Skeletal muscle satellite cell (primary cell): ENCODE data around the gene NSD2. TPM values are rescaled to one million over a fixed set of nuclear protein-coding genes. Genes with fewer than 3 reads are reported as not detected.

Source experiments
- H3K27me3 ChIP-seq: 2 replicates; pipeline ENCODE4 v1.7.0; 2013; ENCODE audit warnings: low read length; ENCODE audit not compliant: control insufficient read depth, insufficient read depth
- H3K36me3 ChIP-seq: 2 replicates; pipeline ENCODE4 v1.7.0; 2013; ENCODE audit warnings: mild to moderate bottlenecking, control low read depth, low read length; ENCODE audit not compliant: insufficient read depth
- H3K4me1 ChIP-seq: 2 replicates; pipeline ENCODE4 v1.7.0; 2013; ENCODE audit warnings: low read length; ENCODE audit not compliant: control insufficient read depth, insufficient read depth
- H3K4me2 ChIP-seq: 2 replicates; pipeline ENCODE4 v1.7.0; 2013; ENCODE audit warnings: mild to moderate bottlenecking, low read length
- H3K4me3 ChIP-seq: 2 replicates; pipeline ENCODE4 v1.7.0; 2013; ENCODE audit warnings: low read length
- H3K9ac ChIP-seq: 2 replicates; pipeline ENCODE4 v1.7.0; 2013; ENCODE audit warnings: mild to moderate bottlenecking, low read depth, low read length, moderate library complexity
- H3K9me3 ChIP-seq: replicated peaks from 2 replicates; pipeline ENCODE4 v1.7.0; 2013; ENCODE audit warnings: mild to moderate bottlenecking, control low read depth, low read length
- total RNA-seq: library from RNA; depleted of rRNA; stranded (reverse); fragments of >200 nt; gene quantifications from 2 replicates; pipeline ENCODE4 v1.2.3, GENCODE V29; 2012; rRNA removed

NSD2 gene
- total RNA-seq: 40.8 and 50.7 TPM in 2 replicates

DNA sequence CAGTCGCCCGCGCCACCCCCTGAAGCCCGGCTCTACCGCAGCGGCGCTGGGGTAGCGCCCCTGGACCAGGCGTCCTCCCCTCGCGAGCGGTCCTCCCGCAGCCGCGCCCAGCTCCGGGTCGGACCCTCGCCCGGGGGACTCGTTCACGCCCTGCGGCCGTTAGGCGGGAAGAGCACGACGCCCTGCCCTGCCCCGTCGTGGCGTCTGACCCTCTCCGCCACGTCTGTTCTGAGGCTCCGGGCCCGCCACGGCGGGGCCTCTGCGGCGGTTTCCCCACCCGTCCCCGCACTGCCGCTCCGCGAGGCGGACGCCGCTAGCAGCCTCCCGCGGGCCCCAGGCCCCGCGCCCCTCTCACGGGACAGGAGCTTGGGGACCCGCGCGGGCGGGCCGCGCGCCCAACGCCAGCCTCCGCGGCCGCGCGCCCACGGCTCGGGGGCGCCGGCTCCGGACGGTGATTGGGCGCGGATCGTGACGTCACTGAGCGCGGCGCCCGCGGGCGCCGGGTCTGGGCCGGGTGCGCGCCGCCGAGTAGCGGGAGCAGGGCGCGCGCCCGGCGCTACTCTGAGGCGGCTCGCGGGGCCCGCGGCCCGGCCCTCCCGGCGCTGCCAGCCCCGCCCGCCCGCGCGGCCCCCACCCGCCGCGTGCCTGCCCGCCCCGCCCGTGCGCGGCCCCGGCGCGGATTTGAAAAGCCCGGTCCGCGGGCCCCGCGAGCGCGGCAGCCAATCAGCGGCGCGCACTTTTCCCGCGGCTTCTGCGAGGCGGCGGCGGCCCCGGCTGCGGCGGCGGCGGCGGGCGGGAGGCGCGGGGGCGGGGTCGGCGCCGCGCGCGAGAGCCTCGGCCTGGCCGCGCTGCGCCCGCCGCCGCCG is at the start of gene NSD2:
NSD2 (plus strand) TSS at position 816 of the 866 bp plus-strand sequence. CDS start 29,262 bp downstream, outside the sequence.
- Histone ChIP-seq H3K9ac (peak within 1 kb of the TSS; percentile 94), H3K4me1 (peaks cover 27% of the 10 kb centered on the region)

DNA sequence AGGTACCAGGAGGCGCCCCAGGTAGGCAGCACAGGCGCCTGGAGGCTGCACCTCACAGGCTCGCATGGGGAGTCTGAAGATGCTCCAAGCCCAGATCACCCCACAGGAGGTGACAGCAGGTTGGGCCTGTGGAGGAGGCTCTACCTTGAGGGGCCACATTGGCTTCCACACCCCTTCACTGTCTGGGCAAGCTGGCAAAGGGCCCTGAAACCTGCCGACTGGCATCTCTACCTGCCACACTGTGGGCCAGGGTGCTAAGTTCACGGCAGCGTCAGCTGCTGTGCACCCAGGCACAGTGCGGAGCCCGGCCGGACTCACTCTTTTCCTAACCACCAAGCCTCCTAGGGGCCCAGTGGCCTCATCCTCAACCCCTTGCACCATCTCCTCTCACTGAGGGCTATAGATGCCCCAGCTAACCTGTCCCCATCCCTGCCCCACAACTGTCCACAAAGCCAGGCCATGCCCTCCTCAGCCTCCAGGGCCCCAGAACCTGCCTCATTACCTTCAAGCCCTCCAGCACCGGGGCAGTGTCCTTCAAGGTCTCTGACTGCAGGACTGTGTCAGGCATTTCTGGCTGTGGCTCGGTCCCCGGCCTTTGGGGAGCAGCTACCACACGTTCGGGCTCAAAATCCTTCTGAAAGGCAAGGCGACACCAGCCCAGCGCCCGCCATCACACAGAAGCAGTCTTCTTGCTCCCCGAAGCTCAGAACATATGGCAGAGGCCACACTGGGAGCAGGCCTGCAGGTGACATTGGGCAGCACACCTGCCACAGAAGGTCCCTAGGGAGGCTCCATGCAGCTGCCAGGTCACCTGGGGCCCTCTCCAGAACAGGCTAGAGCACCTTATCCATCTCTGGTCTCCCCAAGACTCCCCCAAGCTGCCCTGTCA is 49.3 kb upstream of the NSD2 start:
- Histone ChIP-seq H3K36me3 (peaks cover 60% of the 10 kb centered on the region), H3K9ac (no peak overlapping the region), H3K27me3 (no peaks in the 10 kb centered on the region), H3K4me3 (no peak overlapping the region), H3K4me2 (no peak overlapping the region), H3K9me3 (no peaks in the 10 kb centered on the region), H3K4me1 (no peaks in the 10 kb centered on the region)

More for the DNA sequence above, at the start of gene NSD2:
- Histone ChIP-seq H3K9me3 (no peaks in the 10 kb centered on the region), H3K4me3 (peak within 1 kb of the TSS; percentile 90), H3K27me3 (peaks cover 6% of the 10 kb centered on the region), H3K4me2 (peak within 1 kb of the TSS; percentile 90), H3K36me3 (no peaks in the 10 kb centered on the region)

DNA sequence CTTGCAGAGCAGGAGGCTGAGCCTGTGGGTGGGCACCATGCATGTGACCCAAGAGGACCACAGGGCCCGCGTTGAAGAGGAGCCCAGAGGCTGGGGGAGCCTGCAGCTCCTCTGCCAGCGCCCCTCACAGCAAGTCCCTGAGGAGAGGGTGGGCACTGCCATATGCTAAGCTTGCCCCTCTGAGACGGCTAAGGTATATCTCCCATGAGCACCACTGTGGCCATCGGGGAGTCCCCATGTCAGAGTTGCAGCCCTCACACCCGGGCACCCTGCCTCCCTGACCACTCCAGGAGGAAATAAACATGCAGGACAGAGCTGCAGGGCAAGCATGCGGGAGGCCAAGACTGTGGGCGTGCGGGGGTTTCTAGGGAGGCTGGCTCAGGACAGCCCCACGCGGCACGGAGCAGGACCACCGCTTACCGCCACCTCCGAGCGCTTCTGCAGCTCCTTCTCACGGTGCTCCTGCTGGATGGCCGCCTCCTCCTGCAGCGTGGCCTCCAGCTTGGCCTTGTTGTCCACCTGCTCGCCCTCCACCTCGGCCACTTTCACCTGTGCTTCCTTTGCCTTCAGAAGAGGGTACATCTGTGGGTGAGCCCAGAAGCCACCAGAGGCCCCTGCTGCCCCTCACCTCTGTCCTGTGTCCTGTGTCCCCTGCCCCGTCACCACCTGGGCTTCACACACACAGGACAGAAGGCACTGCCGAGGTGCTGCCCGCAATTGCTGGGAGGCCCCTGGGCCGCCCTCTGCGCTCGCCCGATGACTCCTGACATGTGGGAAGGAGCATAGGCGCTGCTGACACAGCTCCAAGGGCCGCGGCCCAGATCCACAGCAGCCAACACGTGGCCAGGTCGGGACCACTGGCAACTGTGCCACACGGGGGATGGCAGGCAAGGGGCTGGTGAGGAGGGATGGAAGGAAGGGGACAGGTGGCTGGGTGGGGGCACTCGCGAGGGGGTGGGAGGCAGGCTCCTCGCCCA is 48.3 kb upstream of the NSD2 start:
- Histone ChIP-seq H3K9ac (no peak overlapping the region), H3K4me3 (no peak overlapping the region), H3K27me3 (no peaks in the 10 kb centered on the region), H3K36me3 (peaks cover 56% of the 10 kb centered on the region), H3K4me1 (no peaks in the 10 kb centered on the region), H3K9me3 (no peaks in the 10 kb centered on the region), H3K4me2 (no peak overlapping the region)

DNA sequence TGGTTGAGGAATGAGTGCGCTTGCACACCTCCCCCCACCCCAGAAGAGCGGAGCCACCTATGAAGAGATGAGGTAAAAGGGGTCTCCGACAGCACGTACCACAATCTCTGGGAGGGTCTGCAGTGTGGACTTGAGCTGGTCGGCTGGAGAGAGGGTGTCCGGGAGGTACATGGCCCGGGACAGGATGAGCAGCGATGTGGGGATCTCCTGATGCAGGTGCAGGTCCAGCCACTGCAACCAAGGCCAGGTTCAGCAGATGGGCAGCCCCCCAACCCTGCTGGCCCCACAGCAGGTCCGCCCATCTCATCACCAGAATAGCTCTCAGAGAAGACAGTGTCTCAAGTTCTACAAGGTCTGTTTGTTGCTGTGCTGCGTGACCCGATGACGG is 47.7 kb upstream of the NSD2 start:
- Histone ChIP-seq H3K4me2 (no peak overlapping the region), H3K4me3 (no peak overlapping the region), H3K4me1 (no peaks in the 10 kb centered on the region), H3K9me3 (no peaks in the 10 kb centered on the region), H3K9ac (no peak overlapping the region), H3K27me3 (no peaks in the 10 kb centered on the region), H3K36me3 (peaks cover 52% of the 10 kb centered on the region)

DNA sequence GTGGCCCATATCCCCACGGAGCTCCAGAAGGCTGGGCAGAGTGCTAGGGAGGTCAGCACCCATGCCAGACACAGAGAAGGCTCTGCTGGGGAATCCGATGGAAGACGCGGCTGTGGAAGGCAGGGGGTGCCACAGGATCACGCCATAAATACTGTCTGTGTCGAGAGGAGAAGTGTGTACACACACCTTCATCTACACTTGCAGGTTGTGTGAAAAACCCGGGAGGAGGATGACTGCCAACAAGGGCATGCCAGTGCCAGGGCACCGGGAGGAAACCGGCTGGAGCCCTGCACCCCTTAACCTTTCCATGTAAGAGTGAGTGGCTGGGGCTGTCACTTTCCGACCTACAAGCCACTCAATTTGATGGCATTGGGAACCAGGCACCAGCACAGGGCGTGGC is 46.4 kb upstream of the NSD2 start:
- Histone ChIP-seq H3K9me3 (no peaks in the 10 kb centered on the region), H3K4me2 (no peak overlapping the region), H3K9ac (no peak overlapping the region), H3K27me3 (no peaks in the 10 kb centered on the region), H3K4me1 (no peaks in the 10 kb centered on the region), H3K36me3 (peaks cover 40% of the 10 kb centered on the region), H3K4me3 (no peak overlapping the region)

DNA sequence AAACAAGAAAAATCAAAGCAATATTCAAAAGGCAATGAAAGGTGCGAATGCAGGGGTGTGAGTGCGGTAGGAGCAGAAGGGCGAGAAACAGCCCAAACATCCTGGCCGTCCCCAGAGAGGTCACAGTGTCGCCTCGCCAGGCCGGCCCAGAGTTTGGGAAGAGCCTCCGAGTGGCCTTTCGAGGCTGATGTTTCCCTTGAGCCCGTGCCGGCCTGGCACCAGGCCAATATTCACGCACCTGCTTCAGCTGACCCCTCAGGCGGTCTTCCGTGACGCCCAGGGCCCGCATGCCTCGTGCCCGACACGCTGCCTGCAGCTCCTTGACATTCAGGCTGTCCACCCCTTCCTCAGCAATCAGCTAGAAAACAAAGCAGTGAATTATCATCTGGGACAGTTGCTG is 45.9 kb upstream of the NSD2 start:
- Histone ChIP-seq H3K4me2 (no peak overlapping the region), H3K36me3 (peaks cover 40% of the 10 kb centered on the region), H3K27me3 (no peaks in the 10 kb centered on the region), H3K9me3 (no peaks in the 10 kb centered on the region), H3K9ac (no peak overlapping the region), H3K4me1 (no peaks in the 10 kb centered on the region), H3K4me3 (no peak overlapping the region)

DNA sequence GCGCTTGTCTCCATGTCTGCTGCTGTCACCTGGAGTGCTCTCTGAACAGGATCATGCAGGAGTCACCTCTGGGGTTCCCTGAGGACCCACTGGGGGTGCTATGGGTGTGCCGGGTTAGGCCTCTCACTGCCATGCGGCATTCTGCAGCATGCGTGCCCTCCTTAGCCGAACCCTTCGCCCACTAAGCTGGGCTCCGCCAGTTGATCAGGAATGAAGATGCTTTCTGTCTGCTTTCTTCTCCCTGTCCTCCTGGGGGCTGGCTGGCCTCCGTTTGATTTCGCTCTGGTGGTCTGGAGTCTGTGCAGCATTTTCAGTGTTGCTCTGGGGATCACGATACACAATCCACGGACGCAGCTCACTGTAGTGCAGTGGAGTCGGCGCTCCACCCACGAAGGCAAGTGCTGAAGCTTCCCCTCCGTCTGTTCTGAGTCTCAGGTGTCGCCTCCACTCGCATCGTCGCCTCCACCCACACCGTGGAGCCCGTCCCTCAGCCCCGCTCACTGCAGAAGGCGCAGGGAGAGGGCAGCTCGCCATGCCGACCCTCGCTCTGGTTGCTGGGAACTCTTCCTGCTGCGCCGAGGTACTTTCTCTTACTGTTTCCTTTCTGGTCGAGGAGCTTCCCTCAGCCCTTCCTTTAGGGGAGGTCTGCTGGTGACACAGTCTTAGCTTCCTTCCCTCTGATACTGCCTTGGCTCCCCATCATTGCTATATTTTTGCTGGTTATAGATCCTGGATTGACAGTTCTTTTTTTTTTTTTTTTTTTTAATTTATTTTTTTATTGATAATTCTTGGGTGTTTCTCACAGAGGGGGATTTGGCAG is 44.5 kb upstream of the NSD2 start:
- peaks cover 47% of the 10 kb centered on the region for H3K36me3 ChIP-seq
- no peaks in the 10 kb centered on the region for H3K9me3 ChIP-seq
- no peaks in the 10 kb centered on the region for H3K4me1 ChIP-seq
- no peak overlapping the region for H3K4me3 ChIP-seq
- no peaks in the 10 kb centered on the region for H3K27me3 ChIP-seq
- H3K4me2 ChIP-seq: no peak overlapping the region
- H3K9ac ChIP-seq: no peak overlapping the region

DNA sequence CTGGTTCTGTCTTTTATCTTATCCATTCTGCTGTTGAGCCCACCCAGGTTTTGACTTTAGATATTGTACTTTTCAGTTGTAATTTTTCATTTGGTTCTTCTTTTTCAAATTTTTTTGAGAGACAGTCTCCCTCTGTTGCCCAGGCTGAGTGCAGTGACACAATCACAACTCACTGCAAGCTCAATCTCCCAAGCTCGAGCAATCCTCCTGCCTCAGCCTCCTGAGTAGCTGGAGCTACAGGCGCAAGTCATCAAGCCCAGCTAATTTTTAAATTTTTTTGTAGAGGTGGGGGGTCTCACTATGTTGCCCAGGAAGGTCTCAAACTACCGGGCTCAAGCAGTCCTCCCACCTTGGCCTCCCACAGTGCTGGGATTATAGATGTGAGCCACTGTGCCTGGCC is 41.0 kb upstream of the NSD2 start:
- no peaks in the 10 kb centered on the region for H3K4me1 ChIP-seq
- H3K4me2 ChIP-seq: no peak overlapping the region
- peaks cover 55% of the 10 kb centered on the region for H3K36me3 ChIP-seq
- no peaks in the 10 kb centered on the region for H3K9me3 ChIP-seq
- no peak overlapping the region for H3K4me3 ChIP-seq
- no peaks in the 10 kb centered on the region for H3K27me3 ChIP-seq
- H3K9ac ChIP-seq: no peak overlapping the region

DNA sequence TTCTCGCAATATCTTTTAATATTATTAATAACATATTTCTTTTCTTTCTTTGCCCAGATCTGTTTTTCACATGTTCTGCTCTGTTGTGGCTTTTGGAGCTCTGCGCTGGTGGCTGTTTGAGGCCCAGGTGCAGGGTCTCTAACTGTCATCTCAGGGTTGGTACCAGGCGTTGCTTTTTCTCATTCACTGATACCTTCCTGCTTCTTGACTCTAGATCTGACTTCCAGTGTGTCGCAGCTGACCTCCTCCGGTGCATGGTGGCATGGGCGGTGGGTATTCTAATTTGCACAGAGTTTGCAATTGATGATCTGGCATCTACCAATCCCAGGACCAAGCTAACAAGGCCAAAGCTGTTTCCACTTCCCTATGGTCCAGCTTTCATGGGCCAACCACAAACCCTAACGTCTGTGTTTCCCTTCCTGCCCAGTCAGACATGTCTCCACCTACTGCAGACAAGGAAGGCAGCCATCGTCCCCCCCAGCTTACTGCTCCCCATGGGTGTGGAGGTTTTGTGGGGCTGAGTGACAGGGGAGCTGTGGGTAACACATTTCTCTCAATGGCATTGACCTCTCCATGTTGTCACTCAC is 40.5 kb upstream of the NSD2 start:
- Histone ChIP-seq H3K9me3 (no peaks in the 10 kb centered on the region), H3K4me2 (no peak overlapping the region), H3K27me3 (no peaks in the 10 kb centered on the region), H3K4me3 (no peak overlapping the region), H3K4me1 (no peaks in the 10 kb centered on the region), H3K9ac (no peak overlapping the region), H3K36me3 (peaks cover 56% of the 10 kb centered on the region)

DNA sequence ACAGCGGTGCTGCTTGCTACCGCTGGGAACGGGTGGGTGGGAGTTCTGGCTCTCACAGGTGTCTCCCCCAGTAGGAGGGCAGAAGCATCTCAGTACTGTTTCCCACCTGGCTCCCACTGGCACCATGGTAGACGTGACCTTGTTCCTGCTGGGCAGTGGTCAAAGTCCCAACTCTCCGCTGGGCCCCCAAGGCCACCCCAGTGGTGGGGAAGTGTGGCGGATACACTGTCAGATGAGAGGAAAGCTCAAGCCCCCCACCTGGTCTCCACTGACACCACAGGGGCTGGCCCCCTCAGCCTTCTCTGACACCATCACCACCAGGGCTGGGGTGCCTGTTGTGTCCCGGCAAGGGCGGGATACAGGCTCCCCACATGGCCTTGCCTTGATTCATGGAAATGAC is 39.9 kb upstream of the NSD2 start:
- Histone ChIP-seq H3K4me3 (no peak overlapping the region), H3K4me2 (no peak overlapping the region), H3K36me3 (peaks cover 56% of the 10 kb centered on the region), H3K27me3 (no peaks in the 10 kb centered on the region), H3K4me1 (no peaks in the 10 kb centered on the region), H3K9ac (no peak overlapping the region), H3K9me3 (no peaks in the 10 kb centered on the region)
